Mesothelial cell of epicardium (in vitro differentiated cells): ENCODE measurements around the gene DCAF6. TPM values are rescaled to one million over a fixed set of nuclear protein-coding genes. Genes with fewer than 3 reads are reported as not detected.

Experiments used
- DNase-seq, 2 experiments: peaks; one replicate each; pipeline ENCODE4 v3.0.0; 2021; ENCODE audit warnings: low spot score in 2 of 2; ENCODE audit not compliant: unreplicated experiment in 2 of 2
- H3K27ac Mint-ChIP-seq: 2 replicates; pipeline ENCODE4 v1.8.0; 2021; ENCODE audit warnings: mixed read lengths
- H3K27me3 Mint-ChIP-seq: 2 replicates; pipeline ENCODE4 v1.8.0; 2021; ENCODE audit warnings: low read depth, mixed read lengths
- H3K36me3 Mint-ChIP-seq: 2 replicates; pipeline ENCODE4 v1.8.0; 2021; ENCODE audit warnings: mixed read lengths
- H3K4me1 Mint-ChIP-seq: 2 replicates; pipeline ENCODE4 v1.8.0; 2021; ENCODE audit warnings: mixed read lengths
- H3K4me3 Mint-ChIP-seq: 2 replicates; pipeline ENCODE4 v1.8.0; 2021; ENCODE audit warnings: mild to moderate bottlenecking, moderate library complexity, mixed read lengths
- H3K9me3 Mint-ChIP-seq: 2 replicates; pipeline ENCODE4 v1.8.0; 2021; ENCODE audit warnings: mixed read lengths
- total RNA-seq: library from RNA; stranded (reverse); gene quantifications from 3 replicates; pipeline ENCODE4 v1.2.1, GENCODE V29; 2021
- TF ChIP-seq, protein P1 (sequence below): fragments of 200-600 bp; sonication (generic); IDR thresholded peaks from one replicate; pipeline ENCODE4 v1.5.0; 2021; ENCODE audit warnings: antibody characterized with exemption; ENCODE audit not compliant: unreplicated experiment

The DCAF6 gene
- total RNA-seq, 1 donor from 2014 or later = 34.0 TPM

- Mint-ChIP-seq H3K36me3 (peaks cover 40% of the 10 kb centered on the region), H3K27me3 (no peaks in the 10 kb centered on the region), H3K27ac (peak overlapping the region; percentile 60), H3K4me3 (no peak overlapping the region), H3K9me3 (no peaks in the 10 kb centered on the region), H3K4me1 (peaks cover 18% of the 10 kb centered on the region)
- no peak for DNase-seq
- TF ChIP-seq, protein P1, sequence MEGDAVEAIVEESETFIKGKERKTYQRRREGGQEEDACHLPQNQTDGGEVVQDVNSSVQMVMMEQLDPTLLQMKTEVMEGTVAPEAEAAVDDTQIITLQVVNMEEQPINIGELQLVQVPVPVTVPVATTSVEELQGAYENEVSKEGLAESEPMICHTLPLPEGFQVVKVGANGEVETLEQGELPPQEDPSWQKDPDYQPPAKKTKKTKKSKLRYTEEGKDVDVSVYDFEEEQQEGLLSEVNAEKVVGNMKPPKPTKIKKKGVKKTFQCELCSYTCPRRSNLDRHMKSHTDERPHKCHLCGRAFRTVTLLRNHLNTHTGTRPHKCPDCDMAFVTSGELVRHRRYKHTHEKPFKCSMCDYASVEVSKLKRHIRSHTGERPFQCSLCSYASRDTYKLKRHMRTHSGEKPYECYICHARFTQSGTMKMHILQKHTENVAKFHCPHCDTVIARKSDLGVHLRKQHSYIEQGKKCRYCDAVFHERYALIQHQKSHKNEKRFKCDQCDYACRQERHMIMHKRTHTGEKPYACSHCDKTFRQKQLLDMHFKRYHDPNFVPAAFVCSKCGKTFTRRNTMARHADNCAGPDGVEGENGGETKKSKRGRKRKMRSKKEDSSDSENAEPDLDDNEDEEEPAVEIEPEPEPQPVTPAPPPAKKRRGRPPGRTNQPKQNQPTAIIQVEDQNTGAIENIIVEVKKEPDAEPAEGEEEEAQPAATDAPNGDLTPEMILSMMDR = no peak
Observed at GRCh38 chr1:168098534-168099320, 162.2 kb downstream of the DCAF6 start.

DNA sequence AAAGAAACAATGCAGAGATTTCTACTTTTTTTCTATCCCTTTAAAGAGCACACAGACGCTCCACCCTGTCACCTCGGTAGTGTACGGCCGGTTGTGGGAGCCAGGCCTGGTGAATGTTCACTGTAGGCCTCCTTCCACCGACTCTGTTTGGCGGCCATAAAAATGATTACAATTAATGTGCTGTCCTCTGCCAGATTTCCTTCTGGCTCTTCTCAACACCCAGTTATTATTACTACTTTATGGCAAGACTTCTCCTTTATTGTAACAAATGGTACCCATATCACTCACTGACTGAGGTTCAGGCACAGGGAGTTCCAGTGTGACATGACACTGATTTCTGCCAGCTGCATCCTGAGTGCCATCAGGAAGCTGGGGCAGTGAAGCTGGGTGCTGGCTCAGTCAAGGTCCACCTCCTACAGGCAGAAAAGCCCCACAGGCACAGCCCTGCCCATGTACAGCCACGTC lies 162.9 kb downstream of the DCAF6 start:
- no peak overlapping the region for H3K4me3 Mint-ChIP-seq

DNA sequence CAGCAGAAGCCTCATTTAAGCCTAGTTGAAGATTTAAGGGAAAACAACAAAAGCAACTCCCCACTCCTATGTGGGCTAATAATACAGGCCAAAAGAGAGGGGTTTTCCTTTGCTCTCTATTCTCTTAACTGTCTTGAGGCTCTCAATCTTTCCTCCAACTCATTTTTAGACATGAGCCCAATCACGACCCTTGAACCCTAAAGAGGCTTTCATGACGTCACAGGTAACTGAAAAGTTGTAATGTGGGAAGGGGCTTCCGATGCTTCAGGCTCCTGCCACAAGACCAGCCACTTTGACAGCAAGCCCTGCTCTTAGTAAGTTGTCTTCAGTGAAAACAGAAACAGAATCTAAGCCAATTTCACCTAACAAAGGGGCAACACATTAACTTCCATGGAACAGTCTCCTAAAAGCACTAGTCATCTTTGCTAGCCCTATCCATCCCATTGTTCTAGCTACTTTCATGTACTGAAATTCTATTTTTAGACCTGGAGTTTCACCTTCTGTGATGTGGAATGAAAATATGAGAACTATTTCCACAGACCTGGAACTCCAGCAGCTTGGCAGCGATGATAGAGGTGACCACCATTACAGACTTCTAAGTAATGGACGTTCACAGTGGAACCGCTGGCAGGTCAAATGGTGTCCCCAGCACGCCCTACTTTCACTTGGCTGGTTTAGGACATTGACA lies 164.0 kb downstream of the DCAF6 start:
- TF ChIP-seq, protein P1 = no peak
- Mint-ChIP-seq H3K4me1 (peaks cover 18% of the 10 kb centered on the region), H3K27ac (peak overlapping the region; percentile 86), H3K27me3 (no peaks in the 10 kb centered on the region), H3K36me3 (peaks cover 31% of the 10 kb centered on the region), H3K4me3 (no peak overlapping the region), H3K9me3 (no peaks in the 10 kb centered on the region)
- no peak for DNase-seq

More for the DNA sequence above, 162.9 kb downstream of the DCAF6 start:
- DNase-seq = no peak
- Mint-ChIP-seq H3K9me3 (no peaks in the 10 kb centered on the region), H3K36me3 (peaks cover 39% of the 10 kb centered on the region), H3K4me1 (peaks cover 18% of the 10 kb centered on the region), H3K27me3 (no peaks in the 10 kb centered on the region), H3K27ac (peak overlapping the region; percentile 60)
- TF ChIP-seq, protein P1 = no peak

- TF ChIP-seq, protein P1 = no peak
- peaks cover 29% of the 10 kb centered on the region for H3K36me3 Mint-ChIP-seq
- no peak overlapping the region for H3K27ac Mint-ChIP-seq
- H3K4me3 Mint-ChIP-seq = no peak overlapping the region
- no peak for DNase-seq
- no peaks in the 10 kb centered on the region for H3K27me3 Mint-ChIP-seq
- peaks cover 18% of the 10 kb centered on the region for H3K4me1 Mint-ChIP-seq
- no peaks in the 10 kb centered on the region for H3K9me3 Mint-ChIP-seq
Observed at GRCh38 chr1:168101336-168101735, 164.9 kb downstream of the DCAF6 start.

GRCh38 chr1:168102487-168102886 lies 166.0 kb downstream of the DCAF6 start:
- H3K36me3 Mint-ChIP-seq = peaks cover 21% of the 10 kb centered on the region
- H3K27me3 Mint-ChIP-seq = no peaks in the 10 kb centered on the region
- no peak overlapping the region for H3K27ac Mint-ChIP-seq
- H3K9me3 Mint-ChIP-seq = no peaks in the 10 kb centered on the region
- no peak overlapping the region for H3K4me3 Mint-ChIP-seq
- H3K4me1 Mint-ChIP-seq = peaks cover 18% of the 10 kb centered on the region
- no peak for DNase-seq
- TF ChIP-seq, protein P1 = no peak
